HepG2 (cell line): ENCODE results near the gene SLC26A9. TPM values are rescaled to one million over a fixed set of nuclear protein-coding genes. Genes with fewer than 3 reads are reported as not detected.

Source experiments
- ATAC-seq: fragments of 200-7000 bp; cut with Tn5 transposase; 3 replicates; pipeline ENCODE4 v1.9.1; 2020; ENCODE audit warnings: mild to moderate bottlenecking, moderate library complexity
- BruUV-seq: library from RNA; stranded (reverse); fragments of 400-500 nt; replicated peaks from 2 replicates; lab custom pipeline; 2021; lab: Mats Ljungman, UMichigan
- CTCF ChIA-PET: fragments of 300-600 bp; formaldehyde crosslinking; extraction: SDS; loops from one replicate; lab custom pipeline; 2021; ENCODE audit warnings: low total read pairs, inconsistent platforms, low intra/inter-chr PET ratio; lab: Yijun Ruan, JAX
- POLR2A ChIA-PET: fragments of 350-600 bp; sonication (Branson Sonifier 250); formaldehyde crosslinking; loops from one replicate; lab custom pipeline; 2020; ENCODE audit warnings: antibody characterized with exemption, inconsistent platforms; lab: Yijun Ruan, JAX
- DNase-seq: peaks from one replicate; pipeline ENCODE4 v3.0.0-alpha.2; 2015; ENCODE audit warnings: low spot score
- FAIRE-seq: peaks from 3 replicates; lab custom pipeline; 2011; peaks lifted over from hg19 to GRCh38; lab: Jason Lieb, UNC
- H2AFZ ChIP-seq: one replicate; pipeline ENCODE4 v1.6.1; 2011; ENCODE audit warnings: low read length, inconsistent platforms
- H3K27ac ChIP-seq: fragments of 300-600 bp; 3 replicates; pipeline ENCODE4 v1.8.0; 2011; ENCODE audit warnings: mixed run types, mild to moderate bottlenecking, mixed read lengths, low read length, inconsistent platforms; ENCODE audit not compliant: insufficient read depth; ENCODE audit errors: extremely low read length
- H3K27me3 ChIP-seq, 2 experiments: fragments of 200-600 bp in 1 of 2; 2 replicates in 1 of 2; 3 replicates in 1 of 2; pipeline versions ENCODE4 v1.6.0 to v1.8.0; 2011; ENCODE audit warnings: low read length in 2 of 2, mild to moderate bottlenecking in 2 of 2, moderate library complexity in 2 of 2, inconsistent platforms in 1 of 2; ENCODE audit not compliant: insufficient read depth in 2 of 2, control insufficient read depth in 1 of 2
- H3K36me3 ChIP-seq, 2 experiments: fragments of 200-600 bp in 1 of 2; replicated peaks in 1 of 2; 2 replicates in 1 of 2; 3 replicates in 1 of 2; pipeline versions ENCODE4 v1.5.1 to v1.8.0; 2011; ENCODE audit warnings: low read length in 2 of 2, inconsistent platforms in 1 of 2; ENCODE audit not compliant: insufficient read depth in 2 of 2, control insufficient read depth in 1 of 2
- H3K4me1 ChIP-seq: 2 replicates; pipeline ENCODE4 v1.5.1; 2012; ENCODE audit warnings: low read length, inconsistent platforms; ENCODE audit not compliant: insufficient read depth
- H3K4me2 ChIP-seq: 2 replicates; pipeline ENCODE4 v1.6.0; 2011; ENCODE audit warnings: low read depth, low read length, inconsistent platforms
- H3K4me3 ChIP-seq, 3 experiments: fragments of 200-600 bp in 1 of 3; sonication (generic), shearing (Covaris generic) in 1 of 3; replicated peaks in 1 of 3; 2 replicates each; pipeline ENCODE4 v1.5.1; 2011 to 2016; ENCODE audit warnings: low read length in 3 of 3, inconsistent platforms in 2 of 3, low read depth in 2 of 3, mild to moderate bottlenecking in 2 of 3, control low read depth in 1 of 3, mixed read lengths in 1 of 3; ENCODE audit not compliant: insufficient read depth in 1 of 3
- H3K79me2 ChIP-seq: one replicate; pipeline ENCODE4 v1.6.1; 2011; ENCODE audit warnings: low read length, inconsistent platforms; ENCODE audit not compliant: insufficient read depth
- H3K9ac ChIP-seq: 2 replicates; pipeline ENCODE4 v1.6.0; 2011; ENCODE audit warnings: mild to moderate bottlenecking, low read depth, low read length, inconsistent platforms; ENCODE audit not compliant: insufficient read depth
- H3K9me3 ChIP-seq: 2 replicates; pipeline ENCODE4 v1.5.1; 2012; ENCODE audit warnings: mild to moderate bottlenecking, low read length
- H4K20me1 ChIP-seq: 2 replicates; pipeline ENCODE4 v1.6.0; 2011; ENCODE audit warnings: inconsistent platforms, mild to moderate bottlenecking, low read length, moderate library complexity; ENCODE audit not compliant: insufficient read depth
- HNRNPUL1 ChIP-seq: fragments of 200-400 bp; formaldehyde crosslinking; IDR thresholded peaks from 2 replicates; pipeline ENCODE4 v1.6.1; 2017; ENCODE audit warnings: low read depth, mild to moderate bottlenecking, low read length, moderate library complexity
- KDM4B ChIP-seq: sonication (generic); formaldehyde crosslinking; IDR thresholded peaks from 2 replicates; pipeline ENCODE4 v1.4.0; 2020; ENCODE audit warnings: missing genetic modification reagents
- MTA1 ChIP-seq: sonication (generic); formaldehyde crosslinking; IDR thresholded peaks from 2 replicates; pipeline ENCODE4 v1.4.0; 2020; ENCODE audit warnings: missing genetic modification reagents, mild to moderate bottlenecking, borderline replicate concordance
- RFXANK ChIP-seq: IDR thresholded peaks from 2 replicates; pipeline ENCODE4 v1.6.1; 2016
- SMAD1 ChIP-seq: sonication (generic); formaldehyde crosslinking; IDR thresholded peaks from 2 replicates; pipeline ENCODE4 v1.4.0; 2020; ENCODE audit warnings: missing genetic modification reagents, low read depth, mild to moderate bottlenecking, borderline replicate concordance
- YEATS4 ChIP-seq: sonication (generic); formaldehyde crosslinking; IDR thresholded peaks from 2 replicates; pipeline ENCODE4 v1.4.0; 2020; ENCODE audit warnings: missing genetic modification reagents, borderline replicate concordance
- ZNF546 ChIP-seq: sonication (generic); formaldehyde crosslinking; conservative IDR thresholded peaks from 2 replicates; pipeline ENCODE4 v1.8.1; 2023; ENCODE audit warnings: mild to moderate bottlenecking, missing genetic modification reagents
- ZNF710 ChIP-seq: sonication (generic); formaldehyde crosslinking; IDR thresholded peaks from 2 replicates; pipeline ENCODE4 v1.5.0; 2020; ENCODE audit warnings: mild to moderate bottlenecking, missing genetic modification reagents, borderline replicate concordance
- ZNF800 ChIP-seq: sonication (generic); formaldehyde crosslinking; IDR thresholded peaks from 2 replicates; pipeline ENCODE4 v1.4.0; 2020; ENCODE audit warnings: missing genetic modification reagents
- WGBS: methylation state at CpG from one replicate; pipeline ENCODE4 v1.1.6; 2017; ENCODE audit warnings: low lambda C conversion rate; 5-methylcytosine and 5-hydroxymethylcytosine counted together
- in situ Hi-C: cut with HindIII; loops from 2 replicates; pipeline ENCODE4 v1.10.0; 2017; ENCODE audit warnings: low pct_unique_long_range_greater_than_20kb; ENCODE audit not compliant: extremely low pct_ligation_motif_present
- intact Hi-C: fragments of 100-400 bp; cut with micrococcal nuclease; formaldehyde crosslinking; loops from one replicate; pipeline ENCODE4 v1.10.0; 2022; ENCODE audit not compliant: unreplicated experiment
- polyA plus RNA-seq, 8 experiments: library from polyadenylated mRNA; depleted of rRNA in 3 of 8; stranded (reverse) in 7 of 8; unstranded in 1 of 8; fragments of >200 nt; fragmentation: Illumina TruSeq in 4 of 8; extraction: Trizol in 4 of 8; gene quantifications; 2 replicates each; pipeline versions ENCODE4 v1.2.1 to v1.2.3, GENCODE V29; 2011 to 2016; ENCODE audit warnings: low read depth in 4 of 8, missing spikeins in 1 of 8, mixed read lengths in 1 of 8; ENCODE audit not compliant: insufficient read depth in 1 of 8
- total RNA-seq, 5 experiments: library from RNA; depleted of rRNA; stranded (reverse); fragments of >200 nt; fragmentation: Illumina TruSeq; extraction: Trizol; gene quantifications; 2 replicates each; pipeline ENCODE4 v1.2.3, GENCODE V29; 2016; ENCODE audit warnings: low read depth in 1 of 5
- TF ChIP-seq, protein P1 (sequence below): sonication (generic); formaldehyde crosslinking; IDR thresholded peaks from 2 replicates; pipeline ENCODE4 v1.4.0; 2020; ENCODE audit warnings: missing genetic modification reagents, borderline replicate concordance
- TF ChIP-seq, protein P2 (sequence below): sonication (generic); formaldehyde crosslinking; IDR thresholded peaks from 2 replicates; pipeline ENCODE4 v1.8.0; 2022; ENCODE audit warnings: mild to moderate bottlenecking, missing genetic modification reagents
- TF ChIP-seq, protein P3 (sequence below): sonication (generic); formaldehyde crosslinking; IDR thresholded peaks from 2 replicates; pipeline ENCODE4 v1.5.0; 2020; ENCODE audit warnings: mild to moderate bottlenecking, missing genetic modification reagents

Gene SLC26A9
- total and polyA plus RNA-seq, 2 of the 13 experiments (the other 11 are each of a cell fraction or from before 2014, with no cell fraction given), result 0.11 to 0.15 TPM

GRCh38 chr1:205932776-205933175, 10.5 kb downstream of the SLC26A9 start (continued):
- no peak for TF ChIP-seq SMAD1 (CRISPR knock-in tag)
- no peak for TF ChIP-seq YEATS4

DNA sequence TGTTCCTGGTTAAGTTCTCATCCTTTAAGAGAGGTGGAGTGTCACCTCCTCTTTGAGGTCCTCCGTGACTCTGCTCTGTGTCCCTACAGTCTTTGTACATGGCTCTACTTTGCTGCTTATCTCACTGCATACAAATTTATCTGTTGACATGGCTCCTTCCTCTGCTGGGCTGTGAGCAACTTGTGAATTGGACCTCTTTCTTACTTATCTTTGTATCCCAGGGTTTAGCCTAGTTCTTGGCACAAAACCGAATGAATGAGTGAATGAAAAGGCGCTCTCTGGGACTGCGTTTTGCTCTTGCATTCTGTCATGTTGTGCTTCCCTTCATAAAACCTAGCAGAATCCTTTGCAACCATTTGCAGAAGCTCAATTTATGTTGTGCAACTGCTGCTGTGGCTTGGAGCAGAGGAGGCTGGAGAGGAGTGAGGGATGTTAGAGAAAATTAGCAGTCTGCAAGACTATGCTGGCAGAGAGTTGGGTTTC, 12.4 kb downstream of the SLC26A9 start:
- Histone ChIP-seq H3K36me3 (no peaks in the 10 kb centered on the region), H3K9ac (no peak overlapping the region), H4K20me1 (no peaks in the 10 kb centered on the region), H3K4me2 (no peak overlapping the region), H3K4me1 (peaks cover 25% of the 10 kb centered on the region), H3K27ac (no peak overlapping the region), H3K9me3 (no peaks in the 10 kb centered on the region), H3K27me3 (peaks cover 4 to 34% of the 10 kb centered on the region in 2 experiments; a peak in 3 of 5 replicates), H3K79me2 (no peaks in the 10 kb centered on the region), H3K4me3 (no peak overlapping the region), H2AFZ (no peak overlapping the region)
- no peak for ATAC-seq
- no peak for FAIRE-seq
- ChIA-PET POLR2A (no interaction called here), CTCF (no interaction called here)
- TF ChIP-seq, protein P1, sequence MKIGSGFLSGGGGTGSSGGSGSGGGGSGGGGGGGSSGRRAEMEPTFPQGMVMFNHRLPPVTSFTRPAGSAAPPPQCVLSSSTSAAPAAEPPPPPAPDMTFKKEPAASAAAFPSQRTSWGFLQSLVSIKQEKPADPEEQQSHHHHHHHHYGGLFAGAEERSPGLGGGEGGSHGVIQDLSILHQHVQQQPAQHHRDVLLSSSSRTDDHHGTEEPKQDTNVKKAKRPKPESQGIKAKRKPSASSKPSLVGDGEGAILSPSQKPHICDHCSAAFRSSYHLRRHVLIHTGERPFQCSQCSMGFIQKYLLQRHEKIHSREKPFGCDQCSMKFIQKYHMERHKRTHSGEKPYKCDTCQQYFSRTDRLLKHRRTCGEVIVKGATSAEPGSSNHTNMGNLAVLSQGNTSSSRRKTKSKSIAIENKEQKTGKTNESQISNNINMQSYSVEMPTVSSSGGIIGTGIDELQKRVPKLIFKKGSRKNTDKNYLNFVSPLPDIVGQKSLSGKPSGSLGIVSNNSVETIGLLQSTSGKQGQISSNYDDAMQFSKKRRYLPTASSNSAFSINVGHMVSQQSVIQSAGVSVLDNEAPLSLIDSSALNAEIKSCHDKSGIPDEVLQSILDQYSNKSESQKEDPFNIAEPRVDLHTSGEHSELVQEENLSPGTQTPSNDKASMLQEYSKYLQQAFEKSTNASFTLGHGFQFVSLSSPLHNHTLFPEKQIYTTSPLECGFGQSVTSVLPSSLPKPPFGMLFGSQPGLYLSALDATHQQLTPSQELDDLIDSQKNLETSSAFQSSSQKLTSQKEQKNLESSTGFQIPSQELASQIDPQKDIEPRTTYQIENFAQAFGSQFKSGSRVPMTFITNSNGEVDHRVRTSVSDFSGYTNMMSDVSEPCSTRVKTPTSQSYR (CRISPR knock-in tag), result no peak
- TF ChIP-seq ZNF710 (CRISPR knock-in tag) (no peak), ZNF546 (CRISPR knock-in tag) (no peak), MTA1 (CRISPR knock-in tag) (no peak), ZNF800 (CRISPR knock-in tag) (no peak), HNRNPUL1 (no peak), KDM4B (no peak), RFXANK (CRISPR knock-in tag) (no peak)
- TF ChIP-seq, protein P2, sequence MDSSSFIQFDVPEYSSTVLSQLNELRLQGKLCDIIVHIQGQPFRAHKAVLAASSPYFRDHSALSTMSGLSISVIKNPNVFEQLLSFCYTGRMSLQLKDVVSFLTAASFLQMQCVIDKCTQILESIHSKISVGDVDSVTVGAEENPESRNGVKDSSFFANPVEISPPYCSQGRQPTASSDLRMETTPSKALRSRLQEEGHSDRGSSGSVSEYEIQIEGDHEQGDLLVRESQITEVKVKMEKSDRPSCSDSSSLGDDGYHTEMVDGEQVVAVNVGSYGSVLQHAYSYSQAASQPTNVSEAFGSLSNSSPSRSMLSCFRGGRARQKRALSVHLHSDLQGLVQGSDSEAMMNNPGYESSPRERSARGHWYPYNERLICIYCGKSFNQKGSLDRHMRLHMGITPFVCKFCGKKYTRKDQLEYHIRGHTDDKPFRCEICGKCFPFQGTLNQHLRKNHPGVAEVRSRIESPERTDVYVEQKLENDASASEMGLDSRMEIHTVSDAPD (CRISPR knock-in tag), result no peak
- TF ChIP-seq, protein P3, sequence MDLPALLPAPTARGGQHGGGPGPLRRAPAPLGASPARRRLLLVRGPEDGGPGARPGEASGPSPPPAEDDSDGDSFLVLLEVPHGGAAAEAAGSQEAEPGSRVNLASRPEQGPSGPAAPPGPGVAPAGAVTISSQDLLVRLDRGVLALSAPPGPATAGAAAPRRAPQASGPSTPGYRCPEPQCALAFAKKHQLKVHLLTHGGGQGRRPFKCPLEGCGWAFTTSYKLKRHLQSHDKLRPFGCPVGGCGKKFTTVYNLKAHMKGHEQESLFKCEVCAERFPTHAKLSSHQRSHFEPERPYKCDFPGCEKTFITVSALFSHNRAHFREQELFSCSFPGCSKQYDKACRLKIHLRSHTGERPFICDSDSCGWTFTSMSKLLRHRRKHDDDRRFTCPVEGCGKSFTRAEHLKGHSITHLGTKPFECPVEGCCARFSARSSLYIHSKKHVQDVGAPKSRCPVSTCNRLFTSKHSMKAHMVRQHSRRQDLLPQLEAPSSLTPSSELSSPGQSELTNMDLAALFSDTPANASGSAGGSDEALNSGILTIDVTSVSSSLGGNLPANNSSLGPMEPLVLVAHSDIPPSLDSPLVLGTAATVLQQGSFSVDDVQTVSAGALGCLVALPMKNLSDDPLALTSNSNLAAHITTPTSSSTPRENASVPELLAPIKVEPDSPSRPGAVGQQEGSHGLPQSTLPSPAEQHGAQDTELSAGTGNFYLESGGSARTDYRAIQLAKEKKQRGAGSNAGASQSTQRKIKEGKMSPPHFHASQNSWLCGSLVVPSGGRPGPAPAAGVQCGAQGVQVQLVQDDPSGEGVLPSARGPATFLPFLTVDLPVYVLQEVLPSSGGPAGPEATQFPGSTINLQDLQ, result no peak
- WGBS, result 4% methylated on average over 4 of the region's 4 CpGs
- in situ Hi-C loops, result no loop called here
- no peak for DNase-seq
- no TSS peak for BruUV-seq
- intact Hi-C loops, result no loop called here
